IPS-15b (cell line): Measurements from ENCODE around the gene GOLGA6L6.
"Not testable (repeated sequence)": the region's sequence is repeated elsewhere in the genome, so short reads cannot be mapped to it uniquely, and the experiment has no call there.

ENCODE experiments used
- H3K27me3 ChIP-seq: one replicate; pipeline ENCODE4 v1.6.1; 2013; ENCODE audit warnings: low read length; ENCODE audit not compliant: control insufficient read depth, insufficient read depth
- H3K36me3 ChIP-seq: one replicate; pipeline ENCODE4 v1.6.1; 2013; ENCODE audit warnings: low read length; ENCODE audit not compliant: control insufficient read depth, insufficient read depth
- H3K4me1 ChIP-seq: one replicate; pipeline ENCODE4 v1.6.1; 2013; ENCODE audit warnings: mild to moderate bottlenecking, low read length; ENCODE audit not compliant: control insufficient read depth, insufficient read depth
- H3K4me3 ChIP-seq: one replicate; pipeline ENCODE4 v1.5.1; 2013; ENCODE audit warnings: low read depth, low read length
- H3K9ac ChIP-seq: one replicate; pipeline ENCODE4 v1.6.1; 2013; ENCODE audit warnings: low read depth, mild to moderate bottlenecking, low read length
- H3K9me3 ChIP-seq: one replicate; pipeline ENCODE4 v1.6.1; 2013; ENCODE audit warnings: mild to moderate bottlenecking, low read length; ENCODE audit not compliant: control insufficient read depth, insufficient read depth

Gene GOLGA6L6, protein sequence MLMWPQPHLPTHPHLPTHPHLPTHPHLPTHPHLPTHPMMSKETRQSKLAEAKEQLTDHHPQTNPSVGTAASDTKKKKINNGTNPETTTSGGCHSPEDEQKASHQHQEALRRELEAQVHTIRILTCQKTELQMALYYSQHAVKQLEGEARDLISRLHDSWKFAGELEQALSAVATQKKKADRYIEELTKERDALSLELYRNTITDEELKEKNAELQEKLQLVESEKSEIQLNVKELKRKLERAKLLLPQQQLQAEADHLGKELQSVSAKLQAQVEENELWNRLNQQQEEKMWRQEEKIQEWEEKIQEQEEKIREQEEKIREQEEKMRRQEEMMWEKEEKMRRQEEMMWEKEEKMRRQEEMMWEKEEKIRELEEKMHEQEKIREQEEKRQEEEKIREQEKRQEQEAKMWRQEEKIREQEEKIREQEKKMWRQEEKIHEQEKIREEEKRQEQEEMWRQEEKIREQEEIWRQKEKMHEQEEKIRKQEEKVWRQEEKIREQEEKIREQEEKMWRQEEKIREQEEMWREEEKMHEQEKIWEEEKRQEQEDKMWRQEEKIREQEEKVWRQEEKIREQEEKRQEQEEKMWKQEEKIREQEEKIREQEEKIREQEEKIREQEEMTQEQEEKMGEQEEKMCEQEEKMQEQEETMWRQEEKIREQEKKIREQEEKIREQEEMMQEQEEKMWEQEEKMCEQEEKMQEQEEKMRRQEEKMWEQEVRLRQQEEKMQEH

DNA sequence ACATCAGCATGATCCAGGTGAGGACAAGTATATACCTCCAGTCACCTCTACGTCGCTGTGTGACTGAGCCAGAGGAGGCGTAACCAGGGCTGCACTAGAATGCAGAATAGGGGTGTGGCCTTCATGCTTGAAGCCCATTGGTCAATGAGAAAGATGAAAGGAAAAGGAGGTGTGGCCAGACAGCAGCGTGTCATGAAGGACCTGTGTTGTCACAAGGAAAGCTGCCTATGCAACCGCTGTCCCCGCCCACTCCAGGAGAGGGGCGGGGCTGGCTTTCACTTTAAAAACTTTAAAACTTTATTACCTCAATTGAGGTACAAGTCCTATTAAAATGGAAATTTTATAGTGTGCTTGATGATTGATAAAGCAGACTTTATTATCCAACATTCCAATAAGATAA, at the start of gene GOLGA6L6:
Gene GOLGA6L6 (minus strand): TSS at position 101 of the 400 bp plus-strand sequence. CDS start 91 bp downstream, at position 10.
- not testable (repeated sequence) for H3K36me3 ChIP-seq, H3K9me3 ChIP-seq, H3K27me3 ChIP-seq, H3K4me3 ChIP-seq, H3K4me1 ChIP-seq, H3K9ac ChIP-seq

DNA sequence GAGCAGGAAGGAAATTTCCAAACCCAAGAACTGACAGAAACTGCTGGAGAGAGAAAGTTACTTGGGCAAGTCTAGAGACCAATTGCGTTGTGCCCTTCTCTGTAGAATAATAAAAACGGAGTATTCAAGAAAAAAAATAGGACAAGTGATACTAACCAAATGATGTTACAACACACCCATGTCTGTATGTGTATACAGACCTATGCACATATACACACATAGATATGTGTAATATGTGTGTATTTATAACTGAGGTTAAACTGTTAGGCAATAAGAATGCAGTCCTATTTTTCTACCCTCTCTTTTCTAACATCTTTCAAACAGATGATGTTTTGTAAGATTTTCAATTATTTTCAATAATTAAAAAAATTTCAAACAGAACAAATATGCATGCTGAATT, 48.5 kb upstream of the GOLGA6L6 start:
- not testable (repeated sequence) for H3K36me3 ChIP-seq, H3K9me3 ChIP-seq, H3K27me3 ChIP-seq, H3K4me3 ChIP-seq, H3K4me1 ChIP-seq, H3K9ac ChIP-seq

DNA sequence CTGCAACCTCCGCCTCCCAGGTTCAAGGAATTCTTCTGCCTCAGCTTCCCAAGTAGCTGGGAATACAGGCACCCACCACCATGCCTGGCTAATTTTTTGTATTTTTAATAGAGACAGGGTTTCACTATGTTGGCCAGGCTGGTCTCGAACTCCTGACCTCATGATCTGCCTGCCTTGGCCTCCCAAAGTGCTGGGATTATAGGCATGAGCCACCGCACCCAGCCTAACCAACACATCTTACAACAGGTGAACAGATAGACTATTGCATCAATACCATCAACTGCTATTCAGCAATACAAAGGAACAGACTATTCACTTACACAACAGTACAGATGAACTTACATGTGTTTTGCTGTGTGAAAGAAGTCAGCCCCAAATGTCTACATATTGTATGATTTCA, 45.2 kb upstream of the GOLGA6L6 start:
- H3K4me3 ChIP-seq, H3K36me3 ChIP-seq, H3K9me3 ChIP-seq, H3K4me1 ChIP-seq, H3K9ac ChIP-seq, H3K27me3 ChIP-seq: not testable (repeated sequence)

DNA sequence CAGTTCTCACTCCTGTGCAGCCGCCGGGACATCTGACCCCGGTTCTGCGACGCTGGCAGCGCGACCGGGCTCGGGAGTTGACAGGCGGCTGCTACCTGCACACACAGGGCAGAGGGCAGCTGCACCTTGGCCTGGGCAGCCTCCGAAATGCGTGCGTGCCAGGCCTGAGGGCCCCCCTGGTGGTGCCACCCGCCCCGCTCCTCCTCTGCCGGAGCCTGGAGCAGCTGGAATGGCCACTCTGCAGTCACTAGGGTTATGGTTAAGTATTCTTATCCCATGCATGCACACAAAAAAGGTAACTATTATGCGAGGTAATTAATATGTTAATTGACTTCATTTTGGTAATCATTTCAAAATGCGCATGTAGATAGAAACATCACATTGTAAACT, 41.1 kb upstream of the GOLGA6L6 start:
- H3K4me1 ChIP-seq, H3K27me3 ChIP-seq, H3K4me3 ChIP-seq, H3K9me3 ChIP-seq, H3K36me3 ChIP-seq, H3K9ac ChIP-seq: not testable (repeated sequence)

DNA sequence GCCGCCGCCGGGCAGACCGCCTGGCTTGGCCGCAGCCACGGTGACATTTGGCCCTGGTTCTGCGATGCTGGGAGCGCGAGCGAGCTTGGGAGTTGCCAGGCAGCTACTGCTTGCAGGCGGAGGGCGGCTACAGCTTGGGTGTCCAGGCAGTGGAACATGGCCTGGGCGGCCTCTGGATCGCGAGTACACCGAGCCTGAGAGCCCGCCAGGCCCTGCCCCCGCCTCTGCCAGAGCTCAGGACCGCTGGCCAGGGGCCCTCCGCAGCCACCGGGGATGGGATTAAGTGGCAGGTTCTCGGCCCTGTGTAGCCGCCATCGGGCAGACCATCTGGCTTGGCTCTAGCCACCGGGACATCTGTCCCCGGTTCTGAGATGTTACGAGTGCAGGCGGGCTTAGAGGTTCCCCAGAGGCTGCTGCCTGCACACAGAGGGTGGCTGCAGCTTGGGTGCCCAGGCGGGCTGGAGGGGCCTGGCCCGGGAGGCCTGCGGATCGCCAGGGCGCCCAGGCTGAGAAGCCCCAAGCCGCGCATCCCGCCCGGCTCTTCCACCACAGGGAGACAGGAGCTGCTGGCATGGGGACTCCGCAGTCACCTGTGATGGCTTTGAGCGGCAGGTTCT, 40.6 kb upstream of the GOLGA6L6 start:
- not testable (repeated sequence) for H3K4me1 ChIP-seq, H3K27me3 ChIP-seq, H3K9ac ChIP-seq, H3K9me3 ChIP-seq, H3K4me3 ChIP-seq, H3K36me3 ChIP-seq

DNA sequence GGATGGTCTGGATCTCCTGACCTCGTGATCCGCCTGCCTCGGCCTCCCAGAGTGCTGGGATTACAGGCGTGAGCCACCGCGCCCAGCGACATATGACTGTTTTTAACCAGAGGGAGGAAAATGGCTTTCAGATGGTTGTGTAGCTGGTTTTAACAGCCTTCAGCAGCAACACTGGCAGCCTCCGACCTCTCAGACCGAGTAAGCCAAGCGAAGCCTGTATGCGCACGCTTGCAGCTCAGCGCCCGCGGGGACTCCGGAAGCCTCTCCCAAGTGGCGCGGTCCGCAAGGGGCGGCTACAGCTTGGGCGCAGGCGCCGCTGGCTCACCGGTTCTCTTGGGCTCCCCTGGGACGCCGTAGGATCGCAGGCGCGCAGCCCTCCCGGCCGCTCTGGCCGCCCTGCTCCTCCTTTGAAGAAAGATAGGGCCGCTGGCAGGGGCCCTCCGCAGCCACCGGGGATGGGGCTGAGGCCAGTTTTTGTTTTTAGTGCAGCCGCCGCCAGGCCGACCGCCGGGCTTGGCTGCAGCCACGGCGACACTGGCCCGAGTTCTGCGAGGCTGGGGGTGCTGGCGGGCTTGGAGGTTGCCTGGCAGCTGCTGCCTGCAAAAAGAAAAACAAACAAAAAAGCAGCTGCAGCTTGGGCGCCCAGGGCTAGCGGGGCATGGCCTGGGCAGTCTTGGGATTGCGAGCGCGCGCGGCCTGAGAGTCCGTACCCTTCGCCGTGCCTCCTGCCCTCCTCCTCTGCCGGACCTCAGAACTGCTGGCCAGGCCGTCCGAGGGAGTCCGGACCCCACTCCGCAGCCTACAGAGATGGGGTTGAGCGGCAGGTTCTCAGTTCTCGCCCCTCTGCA, 39.9 kb upstream of the GOLGA6L6 start:
- not testable (repeated sequence) for H3K36me3 ChIP-seq, H3K4me3 ChIP-seq, H3K9me3 ChIP-seq, H3K27me3 ChIP-seq, H3K9ac ChIP-seq, H3K4me1 ChIP-seq

DNA sequence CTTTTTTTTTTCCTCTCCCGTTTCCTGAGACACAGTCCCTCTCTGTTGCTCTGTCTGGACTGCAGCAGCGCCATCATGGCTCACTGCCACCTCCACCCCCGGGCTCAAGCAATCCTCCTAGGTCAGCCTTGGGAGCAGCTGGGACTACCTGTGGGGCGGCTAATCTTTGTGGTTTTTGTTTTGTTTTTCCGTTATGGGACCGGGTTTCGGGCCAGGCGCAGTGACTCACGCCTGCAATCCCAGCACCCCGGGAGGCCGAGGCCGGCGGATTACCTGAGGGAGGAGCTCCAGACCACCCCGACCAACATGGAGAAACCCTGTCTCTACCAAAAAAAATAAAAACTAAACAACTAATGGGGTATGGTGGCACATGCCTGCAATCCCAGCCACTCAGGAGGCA, 38.1 kb upstream of the GOLGA6L6 start:
- H3K9ac ChIP-seq, H3K27me3 ChIP-seq, H3K4me3 ChIP-seq, H3K9me3 ChIP-seq, H3K36me3 ChIP-seq, H3K4me1 ChIP-seq: not testable (repeated sequence)

DNA sequence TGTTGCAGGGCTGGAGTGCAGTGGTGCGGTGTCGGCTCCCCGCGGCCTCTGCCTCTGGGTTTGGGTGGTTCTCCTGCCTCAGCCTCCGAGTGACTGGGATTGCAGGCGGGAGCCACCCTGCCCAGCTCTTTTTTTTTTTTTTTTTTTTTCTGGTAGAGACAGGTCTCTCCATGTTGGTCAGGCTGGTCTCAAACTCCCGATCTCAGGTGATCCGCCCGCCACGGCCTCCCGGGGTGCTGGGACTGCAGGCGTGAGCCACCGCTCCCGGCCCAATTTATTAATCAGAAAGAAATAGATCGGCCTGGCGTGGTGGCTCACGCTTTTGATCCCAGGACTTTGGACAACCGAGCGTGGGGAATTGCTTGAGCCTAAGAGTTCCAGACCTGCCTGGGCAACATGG, 9.7 kb upstream of the GOLGA6L6 start:
- not testable (repeated sequence) for H3K9me3 ChIP-seq, H3K9ac ChIP-seq, H3K4me1 ChIP-seq, H3K36me3 ChIP-seq, H3K4me3 ChIP-seq, H3K27me3 ChIP-seq

DNA sequence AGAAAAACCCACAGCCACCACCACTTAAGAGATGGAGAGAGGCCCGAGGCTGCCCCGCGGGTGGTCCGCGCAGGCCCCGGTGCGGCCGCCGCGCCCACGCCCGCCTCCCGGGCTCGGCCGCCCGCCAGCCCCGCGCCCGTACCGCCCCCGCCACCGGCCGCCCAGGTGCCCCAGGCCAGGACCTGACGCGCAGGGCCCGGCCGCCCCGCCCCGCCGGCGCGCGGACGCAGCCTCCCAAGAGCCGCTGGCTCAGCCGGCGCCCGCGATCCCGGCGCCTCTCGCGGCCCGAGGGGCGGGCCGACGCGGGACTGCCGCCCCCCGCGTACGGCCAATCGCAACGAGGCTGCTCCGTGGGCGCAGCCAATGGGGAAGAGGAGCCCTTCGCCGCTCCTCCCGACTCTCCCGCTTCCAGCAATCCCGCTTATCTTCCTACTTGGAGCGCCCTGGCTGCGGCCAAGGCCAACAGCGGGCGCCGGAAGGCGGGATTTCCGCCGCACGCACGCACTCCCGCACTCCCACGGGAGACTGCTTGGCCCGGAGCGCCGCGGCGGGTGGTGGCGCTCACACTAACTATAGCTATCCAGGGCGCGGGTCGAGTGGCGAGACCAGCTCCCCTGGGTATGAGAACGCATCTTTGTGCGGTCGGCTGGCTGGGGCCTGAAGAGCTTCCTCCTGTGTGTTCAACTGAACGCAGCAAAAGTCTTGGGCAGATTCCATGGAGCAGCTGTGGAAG, 35.5 kb downstream of the GOLGA6L6 start:
- H3K36me3 ChIP-seq, H3K9me3 ChIP-seq, H3K4me1 ChIP-seq, H3K4me3 ChIP-seq, H3K9ac ChIP-seq, H3K27me3 ChIP-seq: not testable (repeated sequence)

DNA sequence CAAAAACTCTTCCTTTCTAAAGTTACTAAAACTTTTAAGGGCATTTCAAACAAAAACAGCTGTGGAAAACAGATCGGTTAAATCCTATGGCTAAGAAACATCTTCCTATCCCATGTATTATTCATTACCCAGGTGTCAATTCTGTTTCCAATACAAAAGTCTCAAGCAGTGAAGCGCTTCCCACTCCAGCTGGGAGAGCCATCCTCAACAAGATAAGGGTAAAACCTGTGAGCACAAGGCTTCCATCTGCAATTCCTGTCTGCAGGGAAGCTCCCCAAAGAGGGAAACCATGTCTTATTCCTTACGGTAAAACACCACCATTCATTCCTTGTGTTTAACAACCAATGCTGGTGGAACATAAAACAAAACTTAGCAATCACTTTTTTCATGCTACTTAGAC, 38.8 kb downstream of the GOLGA6L6 start:
- H3K4me3 ChIP-seq, H3K27me3 ChIP-seq, H3K9me3 ChIP-seq, H3K36me3 ChIP-seq, H3K4me1 ChIP-seq, H3K9ac ChIP-seq: not testable (repeated sequence)

DNA sequence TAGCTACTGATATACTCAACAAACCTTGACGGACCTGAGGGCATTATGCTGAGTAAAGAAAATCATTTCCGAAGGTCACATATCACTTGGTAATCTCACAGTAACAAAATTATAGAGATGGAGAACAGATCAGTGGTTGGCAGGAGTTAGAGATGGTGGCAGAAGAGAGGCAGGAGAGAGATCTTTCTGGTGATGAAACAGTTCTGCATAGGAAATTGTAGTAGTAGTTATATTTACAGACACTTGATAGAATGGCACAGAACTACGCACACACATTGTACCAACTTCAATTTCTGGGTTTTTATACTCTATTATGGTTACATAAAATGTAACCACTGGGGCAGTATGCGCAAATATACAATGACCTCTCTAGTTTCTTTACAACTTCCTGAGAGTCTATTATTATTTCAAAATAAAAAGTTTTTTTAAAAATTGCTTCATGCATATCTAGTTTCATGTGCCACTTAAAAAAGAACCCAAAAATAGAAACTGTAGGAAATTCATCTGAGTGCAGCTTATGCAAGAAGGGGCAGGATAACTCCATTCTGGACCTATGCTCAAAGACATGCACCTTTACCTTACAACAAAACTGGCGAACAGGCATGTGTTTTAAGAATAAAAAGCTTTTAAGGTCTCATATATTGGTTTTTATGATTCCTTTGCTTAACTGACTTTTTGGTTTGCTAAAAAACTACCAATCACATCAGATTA, 39.9 kb downstream of the GOLGA6L6 start:
- H3K36me3 ChIP-seq, H3K9ac ChIP-seq, H3K9me3 ChIP-seq, H3K4me1 ChIP-seq, H3K27me3 ChIP-seq, H3K4me3 ChIP-seq: not testable (repeated sequence)
